ENCODE data around the gene GRIK3.
"Not testable (repeated sequence)": the region's sequence is repeated elsewhere in the genome, so short reads cannot be mapped to it uniquely, and the experiment has no call there.

GRIK3 gene

DNA sequence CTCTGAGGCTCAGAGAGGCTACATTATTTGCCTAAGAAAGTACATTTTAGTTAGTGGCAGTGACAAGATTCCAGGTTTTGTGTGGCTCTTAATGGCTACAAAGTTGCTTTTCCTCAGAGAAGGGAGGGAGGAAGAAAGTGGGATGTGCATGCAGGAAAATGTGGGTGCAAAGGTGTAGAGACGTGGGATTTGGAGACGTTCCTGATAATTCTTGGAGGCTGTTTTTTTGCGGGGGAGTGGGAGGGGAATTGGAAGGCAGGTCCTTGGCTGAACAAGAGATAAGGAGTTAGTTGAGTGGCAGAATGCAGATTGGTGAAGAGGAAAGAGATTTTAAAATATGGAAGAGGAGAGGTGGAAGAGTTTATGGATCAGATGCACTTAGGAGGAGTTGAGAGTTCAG, 258.1 kb downstream of the GRIK3 start:
- no peak for DNase-seq

- DNase-seq: no peak
Observed at GRCh38 chr1:36775716-36776115, 258.6 kb downstream of the GRIK3 start.

GRCh38 chr1:36773827-36774541, 260.3 kb downstream of the GRIK3 start:
- no peak for DNase-seq

DNA sequence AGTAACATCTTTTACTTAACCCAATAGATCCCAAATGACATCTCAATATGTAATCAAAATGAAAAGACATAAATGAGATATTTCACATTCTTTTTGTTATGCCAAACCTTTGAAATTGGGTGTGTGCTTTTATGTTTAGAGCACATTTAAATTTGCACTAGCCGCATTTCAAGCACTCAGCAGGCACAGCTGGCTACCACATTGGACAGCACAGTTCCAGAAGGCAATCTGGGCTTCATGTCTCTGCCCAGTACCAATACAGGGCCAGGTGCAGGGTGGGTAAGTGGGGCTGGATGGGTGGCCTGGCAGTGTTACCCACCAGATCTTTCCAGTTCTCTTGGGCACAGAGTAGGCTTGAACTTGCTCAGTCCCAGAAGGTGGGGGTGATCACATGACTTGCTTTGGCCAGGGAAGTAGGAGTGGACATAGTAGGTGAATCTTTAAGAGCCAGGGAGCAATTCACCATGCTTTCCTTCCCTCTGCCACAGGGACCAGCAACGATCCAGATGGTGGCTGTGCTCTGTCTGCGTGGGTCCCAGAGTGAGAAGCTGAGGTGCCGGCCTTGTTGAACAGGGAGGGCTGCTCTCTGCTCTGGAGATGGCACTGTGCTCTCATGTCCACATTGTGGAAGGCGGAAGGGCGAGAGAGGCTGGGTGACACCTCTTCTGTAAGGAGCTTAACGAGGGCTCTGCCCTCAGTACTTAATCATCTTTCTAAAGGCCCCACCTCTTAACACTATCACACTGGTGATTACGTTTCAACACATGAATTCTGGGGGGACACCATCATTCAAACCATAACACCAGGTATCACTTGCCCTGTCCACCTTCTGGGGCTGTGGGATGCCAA, 261.4 kb downstream of the GRIK3 start:
- no peak for DNase-seq

- no peak for DNase-seq
Observed at GRCh38 chr1:36771660-36772284, 262.5 kb downstream of the GRIK3 start.

- no peak for DNase-seq
Observed at GRCh38 chr1:36771240-36771639, 263.1 kb downstream of the GRIK3 start.

- DNase-seq: no peak
Observed at GRCh38 chr1:36769886-36770830, 264.2 kb downstream of the GRIK3 start.

DNA sequence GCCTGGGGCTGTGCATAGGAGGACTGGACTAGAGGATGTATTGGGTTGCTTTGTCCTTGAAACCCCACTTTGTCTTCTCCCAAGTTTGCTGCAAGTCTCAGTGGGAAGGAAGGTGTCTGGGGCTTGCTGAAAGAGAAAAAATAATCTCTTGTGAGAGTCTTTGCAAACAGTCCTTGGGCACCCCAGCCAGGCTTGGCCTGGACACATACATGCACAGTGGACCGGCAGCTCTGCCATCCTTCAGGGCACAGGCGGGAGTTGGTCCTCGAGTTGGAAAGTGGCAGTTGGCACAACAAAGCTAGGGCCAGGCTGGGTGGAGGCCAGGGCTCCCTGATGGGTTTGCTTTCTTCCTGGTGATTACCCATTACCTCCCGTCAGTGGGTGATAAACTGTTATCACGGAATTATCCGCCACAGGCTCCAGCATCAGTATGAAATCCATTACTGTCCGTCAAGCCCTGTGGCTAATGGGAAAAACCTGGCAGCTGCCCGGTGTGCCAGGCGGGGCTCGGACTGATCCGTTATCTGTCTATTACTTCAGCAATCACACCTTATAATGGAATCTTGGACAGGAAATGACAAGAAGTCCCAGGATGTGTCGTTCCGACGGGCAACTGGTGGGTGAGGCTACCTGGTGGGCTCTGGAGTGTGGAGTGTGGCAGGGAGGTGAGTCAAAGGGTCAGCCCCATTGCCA, 265.7 kb downstream of the GRIK3 start:
- DNase-seq: no peak

GRCh38 chr1:36767429-36767828, 266.9 kb downstream of the GRIK3 start:
- not testable (repeated sequence) for DNase-seq

GRCh38 chr1:36766481-36766880, 267.8 kb downstream of the GRIK3 start:
- DNase-seq: no peak

GRCh38 chr1:36765785-36766300, 268.5 kb downstream of the GRIK3 start:
- DNase-seq: no peak

DNA sequence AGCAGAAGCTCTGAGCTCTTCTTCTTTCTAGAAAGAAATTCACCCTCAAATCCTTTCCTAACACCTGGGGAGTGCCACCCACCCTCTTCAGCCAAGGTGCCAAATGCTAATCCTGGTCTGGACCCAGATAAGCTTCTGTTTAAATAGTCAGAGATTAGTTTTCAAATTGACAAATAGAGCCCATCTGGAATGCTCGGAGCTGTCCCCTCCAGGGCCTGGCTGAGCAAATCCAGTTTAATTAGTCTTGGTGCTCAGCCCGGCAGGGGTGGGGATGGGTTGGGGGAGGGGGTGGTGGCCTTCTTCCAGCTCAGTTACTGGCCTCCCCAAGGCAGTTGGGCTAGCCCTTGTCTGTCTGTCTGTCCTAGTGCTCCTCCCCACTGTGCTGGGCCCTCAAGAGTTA, 269.5 kb downstream of the GRIK3 start:
- DNase-seq: no peak

GRCh38 chr1:36763771-36764170, 270.5 kb downstream of the GRIK3 start:
- DNase-seq: no peak

GRCh38 chr1:36762174-36762573, 272.1 kb downstream of the GRIK3 start:
- no peak for DNase-seq

- DNase-seq: no peak
Observed at GRCh38 chr1:36761113-36761512, 273.2 kb downstream of the GRIK3 start.

- DNase-seq: no peak
Observed at GRCh38 chr1:36760081-36760480, 274.2 kb downstream of the GRIK3 start.

GRCh38 chr1:36759355-36759754, 275.0 kb downstream of the GRIK3 start:
- no peak for DNase-seq

DNA sequence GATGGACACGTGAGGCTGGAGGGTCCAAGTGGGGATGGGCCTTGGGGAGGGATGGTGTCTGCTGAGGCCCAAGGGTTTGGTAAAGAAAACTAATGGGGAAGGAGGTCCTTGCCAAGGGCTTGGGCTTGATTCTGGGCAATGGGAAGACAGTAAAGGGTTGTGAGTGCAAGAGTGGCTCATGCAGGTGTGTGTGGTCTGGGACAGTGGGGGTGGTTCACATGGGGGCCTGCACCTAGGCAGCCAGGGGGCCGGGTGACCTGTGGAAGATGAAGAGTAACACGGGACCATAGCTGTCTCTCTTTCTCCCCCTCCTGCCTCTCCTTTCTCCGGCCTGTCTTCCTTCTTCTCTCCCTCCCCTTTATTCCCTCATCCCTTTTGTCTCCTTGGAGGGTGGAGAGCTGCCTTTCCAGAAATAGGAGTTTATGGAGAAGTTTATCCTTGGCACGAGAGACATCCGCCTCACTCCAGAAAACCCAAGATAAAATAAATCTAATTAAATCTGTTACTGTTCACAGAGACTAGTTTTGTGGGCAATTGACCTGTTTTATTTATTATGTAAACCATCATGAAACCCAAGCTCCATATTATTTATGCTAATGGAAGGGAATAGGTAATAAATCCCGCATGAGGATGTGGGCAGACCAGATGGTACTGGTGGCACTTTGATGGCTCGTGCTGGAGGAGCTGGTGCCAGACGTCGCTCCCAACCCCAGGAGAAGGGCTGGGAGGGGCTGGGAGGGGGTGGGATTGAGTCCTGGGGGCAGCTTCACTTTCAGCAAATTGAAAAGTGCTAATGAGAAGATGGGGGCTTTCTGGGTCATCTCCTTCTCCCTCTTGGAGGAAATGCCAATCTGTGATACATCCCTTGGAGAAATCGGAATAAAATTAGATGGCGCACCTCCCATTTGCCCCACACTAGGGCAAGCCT, 278.7 kb downstream of the GRIK3 start:
- no peak for DNase-seq

GRCh38 chr1:36754366-36754765, 279.9 kb downstream of the GRIK3 start:
- no peak for DNase-seq

- no peak for DNase-seq
Observed at GRCh38 chr1:36753451-36753850, 280.9 kb downstream of the GRIK3 start.

GRCh38 chr1:36752891-36753361, 281.4 kb downstream of the GRIK3 start:
- DNase-seq: no peak
